Activated B cell treated with CpG ODN at 0.5 μM for 24 hours (primary cell): ENCODE results near the gene MARK3. TPM values are rescaled to one million over a fixed set of nuclear protein-coding genes. Genes with fewer than 3 reads are reported as not detected.
"Not testable (repeated sequence)": the region's sequence is repeated elsewhere in the genome, so short reads cannot be mapped to it uniquely, and the experiment has no call there.

Experiments used
- ATAC-seq: fragments of 200-7000 bp; cut with Tn5 transposase; one replicate; pipeline ENCODE4 v1.10.0; 2021; ENCODE audit warnings: low read depth, mild to moderate bottlenecking, moderate library complexity
- CTCF ChIA-PET: fragments of 350-600 bp; sonication (Branson Sonifier 250); formaldehyde crosslinking; loops from one replicate; lab custom pipeline; 2021; ENCODE audit warnings: antibody characterized with exemption; lab: Charles Lee
- POLR2A ChIA-PET: fragments of 350-600 bp; sonication (Branson Sonifier 250); formaldehyde crosslinking; loops from one replicate; lab custom pipeline; 2021; ENCODE audit warnings: antibody characterized with exemption; lab: Charles Lee
- DNase-seq: peaks from one replicate; pipeline ENCODE4 v3.0.0; 2022
- H3K27ac Mint-ChIP-seq: one replicate; pipeline ENCODE4 v1.8.0; 2020; ENCODE audit warnings: mixed read lengths
- H3K27me3 Mint-ChIP-seq: one replicate; pipeline ENCODE4 v1.8.0; 2021; ENCODE audit warnings: mixed read lengths
- H3K36me3 Mint-ChIP-seq: one replicate; pipeline ENCODE4 v1.8.0; 2021; ENCODE audit warnings: low read depth, mixed read lengths
- H3K4me1 Mint-ChIP-seq: one replicate; pipeline ENCODE4 v1.8.0; 2021; ENCODE audit warnings: mixed read lengths
- H3K4me3 Mint-ChIP-seq: one replicate; pipeline ENCODE4 v1.8.0; 2020; ENCODE audit warnings: mild to moderate bottlenecking, mixed read lengths
- H3K9me3 Mint-ChIP-seq: one replicate; pipeline ENCODE4 v1.8.0; 2020; ENCODE audit warnings: mixed read lengths
- CTCF ChIP-seq: fragments of 200-600 bp; IDR thresholded peaks from one replicate; pipeline ENCODE4 v1.8.0; 2022; ENCODE audit warnings: antibody characterized with exemption, mild to moderate bottlenecking
- intact Hi-C: fragments of 100-400 bp; cut with micrococcal nuclease; formaldehyde crosslinking; loops from one replicate; pipeline ENCODE4 v1.15.1; 2024
- total RNA-seq: library from RNA; stranded (reverse); gene quantifications from 2 replicates; pipeline ENCODE4 v1.2.3, GENCODE V29; 2022

Gene MARK3
- total RNA-seq, 1 donor from 2014 or later: 110 TPM

DNA sequence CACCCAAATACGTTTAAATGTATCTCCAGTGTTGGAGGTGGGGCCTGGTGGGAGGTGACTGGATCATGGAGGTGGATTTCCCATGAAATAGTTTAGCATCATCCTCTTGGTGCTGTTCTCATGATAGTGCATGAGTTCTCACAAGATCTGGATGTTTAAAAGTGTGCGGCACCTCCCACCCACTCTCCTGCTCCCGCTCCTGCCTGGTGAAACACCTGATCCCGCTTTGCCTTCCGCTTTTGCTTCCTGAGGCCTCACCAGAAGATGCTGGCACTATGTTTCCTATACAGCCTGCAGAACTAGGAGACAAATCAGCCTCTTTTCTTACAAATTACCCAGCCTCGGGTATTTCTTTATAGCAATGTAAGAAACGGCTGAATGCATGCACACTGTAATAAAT is 31.1 kb upstream of the MARK3 start:
- no peak for ATAC-seq
- ChIA-PET POLR2A (no interaction called here), CTCF (no interaction called here)
- peaks cover 7% of the 10 kb centered on the region for H3K27me3 Mint-ChIP-seq
- peaks cover 3% of the 10 kb centered on the region for H3K4me1 Mint-ChIP-seq
- H3K9me3 Mint-ChIP-seq: no peaks in the 10 kb centered on the region
- TF ChIP-seq CTCF: no peak
- no peaks in the 10 kb centered on the region for H3K36me3 Mint-ChIP-seq
- intact Hi-C loops: no loop called here
- H3K27ac Mint-ChIP-seq: no peak overlapping the region
- H3K4me3 Mint-ChIP-seq: no peak overlapping the region
- no peak for DNase-seq

DNA sequence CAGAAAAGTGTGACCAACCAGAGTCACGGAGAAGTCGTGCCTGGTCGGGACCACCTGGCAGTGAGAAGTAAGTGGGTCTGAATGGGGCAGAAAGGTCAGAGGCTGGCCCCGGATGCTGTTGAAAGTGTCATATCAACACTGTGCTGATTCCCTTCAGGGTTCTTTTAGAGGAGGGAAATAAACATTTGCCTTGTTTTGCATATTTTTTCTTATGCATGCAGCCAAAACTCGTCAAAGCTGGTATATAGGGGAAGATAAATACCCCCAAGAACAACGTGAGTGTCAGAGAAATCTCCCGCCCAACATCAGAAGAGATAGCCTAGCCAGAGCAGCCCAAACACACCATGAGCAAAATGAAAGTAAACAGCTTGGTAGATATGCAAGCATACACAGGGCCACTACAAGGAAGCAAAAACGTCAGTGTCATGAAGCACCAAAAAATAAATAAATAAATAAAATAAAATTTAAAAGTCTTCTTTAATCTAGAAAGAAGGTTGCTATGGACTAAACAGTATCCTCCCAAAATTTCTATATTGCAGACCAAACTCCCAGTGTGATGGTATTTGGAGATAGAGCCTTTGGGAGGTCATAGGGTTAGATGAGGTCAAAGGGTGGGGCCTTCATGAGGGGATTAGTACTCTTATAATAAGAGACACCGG is 29.1 kb upstream of the MARK3 start:
- ATAC-seq (no peak), DNase-seq (no peak)
- no peak overlapping the region for H3K4me3 Mint-ChIP-seq
- ChIA-PET POLR2A (interaction anchor here (0.6 kb wide), 2 partner anchors 35 to 386 kb away, joined by 4 to 6 read pairs; no protein-coding TSS in a partner anchor), CTCF (no interaction called here)
- intact Hi-C loops: no loop called here
- peaks cover 14% of the 10 kb centered on the region for H3K27me3 Mint-ChIP-seq
- H3K27ac Mint-ChIP-seq: no peak overlapping the region
- no peaks in the 10 kb centered on the region for H3K36me3 Mint-ChIP-seq
- no peak for TF ChIP-seq CTCF
- H3K4me1 Mint-ChIP-seq: peaks cover 3% of the 10 kb centered on the region
- peaks cover 2% of the 10 kb centered on the region for H3K9me3 Mint-ChIP-seq

- H3K4me1 Mint-ChIP-seq, ATAC-seq, POLR2A ChIA-PET, H3K27ac Mint-ChIP-seq, H3K9me3 Mint-ChIP-seq, intact Hi-C loops, H3K4me3 Mint-ChIP-seq, H3K36me3 Mint-ChIP-seq, DNase-seq, CTCF ChIA-PET: not testable (repeated sequence)
- H3K27me3 Mint-ChIP-seq: peaks cover 17% of the 10 kb centered on the region
These were observed 27.7 kb upstream of the MARK3 start for GRCh38 chr14:103357552-103357951.

DNA sequence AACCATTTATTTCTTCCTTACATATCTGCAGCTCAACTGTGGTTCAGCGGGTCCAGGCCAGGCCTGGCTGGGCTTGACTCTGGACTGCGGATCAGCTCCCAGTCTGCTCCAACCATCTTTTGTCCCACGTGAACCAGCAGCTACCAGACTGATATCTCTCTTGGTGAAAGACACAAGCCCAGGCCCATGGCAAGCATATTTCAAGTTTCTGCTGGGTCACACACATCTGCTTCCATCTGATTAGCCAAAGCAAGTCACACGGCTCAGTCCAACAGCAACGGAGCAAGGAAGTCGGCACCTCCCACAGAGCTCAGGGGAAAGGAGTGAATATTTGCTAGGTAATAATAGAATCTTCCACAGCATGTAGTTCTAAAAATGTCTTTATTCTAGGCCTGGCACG is 24.7 kb upstream of the MARK3 start:
- no peak overlapping the region for H3K4me3 Mint-ChIP-seq

DNA sequence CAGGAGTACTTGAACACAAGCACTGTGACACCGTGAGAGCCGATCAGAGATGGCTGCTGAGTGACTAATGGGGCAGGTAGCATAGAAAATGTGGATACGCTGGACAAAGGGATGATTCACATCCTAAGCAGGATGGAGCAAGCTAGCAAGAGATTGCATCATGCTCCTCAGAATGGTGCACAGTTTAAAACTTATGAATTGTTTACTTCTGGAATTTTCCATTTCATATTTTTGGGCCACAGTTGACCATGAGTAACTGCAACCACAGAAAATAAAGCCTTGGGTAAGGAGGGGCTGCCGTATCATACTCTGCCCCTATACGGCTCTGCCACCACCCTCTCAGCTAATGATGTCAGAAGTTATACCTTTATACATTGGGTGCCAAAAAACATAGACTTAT is 23.3 kb upstream of the MARK3 start:
- Mint-ChIP-seq H3K4me1 (no peaks in the 10 kb centered on the region), H3K9me3 (peaks cover 18% of the 10 kb centered on the region), H3K36me3 (no peaks in the 10 kb centered on the region), H3K27me3 (peaks cover 15% of the 10 kb centered on the region), H3K4me3 (no peak overlapping the region), H3K27ac (no peak overlapping the region)
- intact Hi-C loops: no loop called here
- ChIA-PET CTCF (no interaction called here), POLR2A (no interaction called here)
- no peak for DNase-seq
- no peak for TF ChIP-seq CTCF
- no peak for ATAC-seq

More for the DNA sequence above, 24.7 kb upstream of the MARK3 start:
- Mint-ChIP-seq H3K27ac (no peak overlapping the region), H3K4me1 (peaks cover 3% of the 10 kb centered on the region), H3K27me3 (peaks cover 18% of the 10 kb centered on the region), H3K36me3 (no peaks in the 10 kb centered on the region), H3K9me3 (peaks cover 18% of the 10 kb centered on the region)
- intact Hi-C loops: no loop called here
- TF ChIP-seq CTCF: no peak
- POLR2A ChIA-PET: interaction anchor here (0.6 kb wide), 1 partner anchor 168 kb away, joined by 3 read pairs; the partner anchor contains the start of gene TRMT61A
- DNase-seq: no peak
- ATAC-seq: no peak
- CTCF ChIA-PET: no interaction called here

DNA sequence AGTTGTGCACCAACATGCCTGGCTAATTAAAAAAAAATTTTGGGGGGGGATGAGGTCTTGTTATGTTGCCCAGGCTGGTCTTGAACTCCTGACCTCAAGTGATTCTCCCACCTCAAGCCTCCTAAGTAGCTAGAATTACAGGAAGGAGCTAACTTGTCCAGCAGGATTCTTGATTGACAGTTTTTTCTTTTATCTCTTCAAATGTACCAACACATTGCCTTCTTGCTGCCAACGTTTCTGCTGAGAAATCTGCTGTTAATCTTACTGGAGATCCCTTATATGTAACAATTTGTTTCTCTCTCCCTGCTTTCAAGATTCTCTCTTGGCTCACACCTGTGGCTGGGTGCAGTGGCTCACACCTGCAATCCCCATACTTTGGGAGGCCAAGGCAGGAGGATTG is 22.4 kb upstream of the MARK3 start:
- CTCF ChIA-PET: no interaction called here
- Mint-ChIP-seq H3K27ac (no peak overlapping the region), H3K4me3 (no peak overlapping the region), H3K9me3 (peaks cover 18% of the 10 kb centered on the region), H3K4me1 (no peaks in the 10 kb centered on the region), H3K27me3 (peaks cover 16% of the 10 kb centered on the region), H3K36me3 (no peaks in the 10 kb centered on the region)
- intact Hi-C loops: no loop called here
- ATAC-seq (no peak), DNase-seq (no peak)
- no peak for TF ChIP-seq CTCF
- POLR2A ChIA-PET: no interaction called here
